NCI-H1105 (cell line): ENCODE measurements around the gene IFNG.
"Not testable (repeated sequence)": the region's sequence is repeated elsewhere in the genome, so short reads cannot be mapped to it uniquely, and the experiment has no call there.

ENCODE experiments used
- DNase-seq: peaks from one replicate; lab custom pipeline; 2025; lab: John Stamatoyannopoulos, UW

IFNG gene

DNA sequence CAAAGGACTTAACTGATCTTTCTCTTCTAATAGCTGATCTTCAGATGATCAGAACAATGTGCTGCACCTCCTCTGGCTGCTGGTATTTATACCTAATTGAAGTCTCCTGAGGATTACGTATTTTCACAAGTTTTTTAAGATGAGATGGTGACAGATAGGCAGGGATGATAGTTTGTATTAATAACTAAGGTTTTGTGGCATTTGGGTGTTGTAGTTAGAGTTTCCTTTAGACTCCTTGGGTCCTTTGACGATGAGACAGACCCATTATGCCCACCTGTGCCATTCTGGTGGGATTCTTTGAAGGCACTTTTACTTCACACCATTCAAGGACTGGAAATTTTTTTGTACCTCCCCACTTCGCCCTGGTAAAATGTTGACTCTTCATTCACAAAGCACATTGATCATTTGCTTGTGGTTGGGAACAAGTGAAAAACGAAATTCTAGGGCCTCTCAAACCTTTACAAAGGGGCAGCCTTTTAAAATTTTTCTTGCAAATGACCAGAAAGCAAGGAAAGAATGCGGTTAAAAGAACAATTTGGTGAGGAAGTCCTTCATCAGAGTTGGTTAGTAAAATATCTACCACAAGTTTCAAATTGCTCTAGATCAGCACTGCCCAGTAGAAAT lies at the start of gene IFNG:
Gene IFNG (minus strand): TSS at position 60 of the 624 bp plus-strand sequence. CDS start 125 bp downstream, outside the sequence.
- no peak for DNase-seq

DNA sequence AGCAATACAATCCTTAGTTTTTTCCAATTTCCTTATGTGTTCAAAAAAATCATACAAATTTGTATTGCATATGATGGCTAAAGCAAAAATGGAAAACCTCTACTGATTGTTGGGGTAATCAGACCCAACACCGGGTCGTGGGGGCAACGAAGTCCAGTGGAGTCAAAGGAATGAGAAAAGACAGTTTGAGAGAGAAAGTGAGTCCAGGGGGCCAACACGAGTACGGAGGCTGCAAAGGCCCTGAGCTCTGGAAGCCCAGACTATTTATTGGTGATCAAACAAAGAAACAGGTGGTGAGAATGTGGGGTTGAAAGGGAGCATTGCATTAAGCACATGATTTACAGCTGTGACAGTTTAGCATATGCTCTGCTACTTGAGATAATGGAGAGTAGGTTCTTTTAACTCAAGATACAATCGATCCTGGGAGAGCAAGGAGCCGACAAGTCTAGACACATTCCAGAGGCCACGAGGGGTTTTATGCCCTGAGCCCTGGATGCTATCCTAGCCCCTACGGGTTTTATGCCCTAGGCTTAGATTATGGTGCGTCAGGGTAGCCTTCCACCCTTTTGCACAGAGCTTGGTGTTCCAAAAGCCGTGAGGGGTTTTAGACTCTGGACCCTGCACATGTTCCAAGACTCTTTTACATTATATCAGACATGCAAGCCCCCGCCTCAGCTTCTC lies 49.6 kb upstream of the IFNG start:
- DNase-seq = peak; percentile 30

DNA sequence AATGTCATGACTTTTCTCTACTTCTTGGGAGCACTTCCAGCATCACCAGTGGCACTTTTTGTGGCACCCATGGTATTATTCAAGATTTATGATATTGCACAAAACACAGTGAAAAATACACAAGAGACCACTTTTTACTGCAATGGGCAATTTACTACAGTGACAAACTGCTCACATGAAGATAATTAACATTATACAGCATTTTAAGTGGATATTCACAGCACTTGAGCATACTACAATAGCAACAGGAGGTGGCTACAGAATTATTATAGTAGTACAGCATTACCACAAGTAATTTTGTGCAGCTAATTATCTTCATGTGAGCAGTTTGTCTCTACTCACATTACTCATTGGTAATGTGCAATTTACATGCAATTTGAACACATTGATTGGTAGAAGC lies 47.7 kb upstream of the IFNG start:
- peak; percentile 70 for DNase-seq

DNA sequence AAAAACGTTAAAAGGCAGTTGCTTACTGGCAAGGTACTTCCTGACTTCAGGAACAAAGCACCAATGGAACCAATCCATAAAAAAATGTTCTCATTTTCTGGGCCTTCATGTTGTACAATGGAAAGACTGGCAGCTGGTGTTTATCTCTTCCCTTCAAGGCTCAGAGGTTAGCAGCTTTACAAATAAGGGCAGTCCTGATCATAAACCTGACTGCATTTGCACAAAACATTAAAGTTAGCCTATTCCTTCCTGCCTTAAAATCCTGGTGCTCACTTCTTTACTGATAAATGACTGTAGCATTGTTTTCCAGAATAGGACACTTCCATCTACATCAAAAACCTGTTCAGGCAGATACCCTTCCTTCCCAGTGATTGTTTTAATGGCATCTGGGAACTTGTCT lies 46.9 kb upstream of the IFNG start:
- peak; percentile 18 for DNase-seq

DNA sequence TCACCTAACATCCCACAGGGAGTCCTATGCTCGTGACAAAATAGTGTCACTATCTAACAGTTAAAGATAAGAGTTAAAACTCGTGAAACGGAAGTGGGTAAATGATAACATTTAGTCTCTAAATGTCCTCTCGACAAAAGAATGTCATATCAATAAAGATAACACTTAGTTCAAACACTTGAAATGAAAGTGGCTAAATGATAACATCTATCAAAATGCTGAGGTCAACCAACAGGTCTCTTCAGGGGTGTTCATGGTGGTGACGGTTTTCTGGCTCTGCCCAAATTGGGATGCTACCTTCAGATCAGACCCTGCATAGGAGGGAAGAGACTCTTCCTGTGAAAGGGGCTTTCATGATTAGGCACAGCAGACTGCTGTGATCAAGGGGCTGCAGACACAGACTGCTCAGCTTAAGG lies 43.9 kb upstream of the IFNG start:
- no peak for DNase-seq

DNA sequence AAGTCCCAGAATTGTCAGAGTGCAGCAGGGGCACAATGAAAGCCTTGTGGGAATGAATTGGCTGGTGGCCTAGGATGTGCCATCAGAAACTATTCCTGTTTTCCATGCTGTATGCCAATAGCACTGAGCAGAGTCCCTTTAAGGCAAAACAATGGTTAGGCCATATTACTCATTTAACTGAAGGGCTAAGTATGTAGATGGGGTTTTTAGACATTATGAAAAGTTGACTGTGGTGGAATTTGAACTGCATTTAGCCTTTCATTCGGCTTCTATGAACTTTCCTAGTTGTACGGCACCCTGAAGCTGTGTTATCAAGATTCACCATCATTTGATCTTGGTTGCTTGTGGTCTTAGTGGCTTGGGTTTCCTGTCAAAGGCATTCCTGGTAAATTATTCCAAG lies 41.3 kb upstream of the IFNG start:
- DNase-seq = no peak

DNA sequence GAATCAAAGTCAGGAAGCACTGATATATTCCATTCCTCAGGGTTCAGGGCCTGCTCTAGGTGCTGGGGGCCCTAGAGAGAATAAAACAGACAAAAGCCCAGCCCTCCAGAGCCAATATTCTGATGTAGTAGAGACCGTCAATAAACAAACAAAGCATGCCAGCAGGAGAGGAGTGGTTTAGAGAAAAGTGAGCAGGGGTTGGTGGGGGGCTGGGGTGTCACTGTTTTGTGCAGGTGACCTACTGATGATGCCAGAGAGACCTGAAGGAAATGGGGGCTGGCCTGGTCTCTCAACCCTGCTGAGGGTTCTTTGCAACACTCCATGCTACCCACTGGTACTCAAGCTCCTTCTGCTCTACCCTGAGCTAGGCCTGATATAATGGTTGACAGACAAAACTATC lies 39.6 kb upstream of the IFNG start:
- no peak for DNase-seq

DNA sequence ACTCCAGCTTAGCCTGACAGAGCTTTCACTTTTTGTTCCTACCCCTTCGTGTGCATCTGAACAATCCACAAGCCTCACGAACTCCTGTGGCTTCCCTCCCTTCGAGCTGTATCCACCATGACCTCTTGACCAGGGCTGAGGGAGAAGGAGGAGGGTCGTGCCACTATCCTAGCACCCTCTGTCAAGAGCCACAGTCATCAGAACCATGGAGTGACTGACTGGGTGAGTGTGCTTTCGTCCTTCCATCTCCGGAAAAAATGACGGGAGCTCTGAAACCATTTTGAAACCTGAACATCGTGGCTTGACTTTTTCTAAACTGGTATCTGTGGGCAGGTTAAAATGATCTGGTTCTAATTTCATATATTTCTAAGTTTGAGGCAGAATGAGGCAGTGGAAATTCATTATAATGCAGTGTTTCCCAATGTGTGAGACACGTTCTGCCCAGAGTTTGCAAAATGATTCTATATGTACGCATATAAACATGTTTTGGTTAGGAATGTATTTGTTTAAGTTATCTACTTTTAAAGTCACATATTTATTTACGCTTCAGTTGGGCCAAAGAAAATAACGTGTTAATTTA lies 39.1 kb upstream of the IFNG start:
- no peak for DNase-seq

DNA sequence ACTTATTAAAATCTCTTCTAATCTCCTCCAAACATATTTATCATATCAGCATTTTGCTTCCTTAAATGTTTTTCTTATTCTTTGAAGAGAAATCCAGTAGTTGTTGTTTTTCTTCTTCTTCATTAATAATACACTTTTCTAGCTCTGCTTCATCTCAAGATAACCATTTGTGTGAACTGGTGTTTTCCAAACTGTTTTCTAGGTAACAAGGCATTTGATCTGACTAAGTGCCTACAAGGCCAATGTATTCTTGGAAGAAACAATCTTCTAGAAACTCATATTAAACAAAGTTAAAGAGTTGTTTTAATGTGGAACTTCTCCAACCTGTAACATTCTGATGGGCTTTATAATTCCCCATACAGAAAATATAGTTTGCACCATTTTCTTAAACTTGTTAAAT lies 30.8 kb upstream of the IFNG start:
- DNase-seq = no peak

DNA sequence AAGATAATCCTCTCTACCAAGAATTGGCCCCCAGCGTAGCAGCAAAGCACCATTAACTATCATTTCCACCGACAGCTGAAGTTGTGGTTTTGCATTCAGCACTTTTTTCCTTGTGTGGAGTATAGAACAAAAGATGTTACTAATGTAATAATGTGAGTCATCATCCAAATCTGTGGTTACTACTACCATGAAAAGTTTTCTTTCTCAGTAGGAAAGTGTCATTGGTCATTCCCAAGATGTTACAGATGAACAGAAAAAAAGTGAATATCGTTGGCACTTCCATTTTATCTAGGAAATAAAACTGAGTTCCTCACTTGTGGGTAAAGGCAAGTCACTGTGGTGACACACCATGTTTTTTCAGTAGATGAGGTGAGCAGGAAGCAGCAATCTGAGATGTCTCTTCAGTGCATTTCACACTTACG lies 30.3 kb upstream of the IFNG start:
- no peak for DNase-seq

DNA sequence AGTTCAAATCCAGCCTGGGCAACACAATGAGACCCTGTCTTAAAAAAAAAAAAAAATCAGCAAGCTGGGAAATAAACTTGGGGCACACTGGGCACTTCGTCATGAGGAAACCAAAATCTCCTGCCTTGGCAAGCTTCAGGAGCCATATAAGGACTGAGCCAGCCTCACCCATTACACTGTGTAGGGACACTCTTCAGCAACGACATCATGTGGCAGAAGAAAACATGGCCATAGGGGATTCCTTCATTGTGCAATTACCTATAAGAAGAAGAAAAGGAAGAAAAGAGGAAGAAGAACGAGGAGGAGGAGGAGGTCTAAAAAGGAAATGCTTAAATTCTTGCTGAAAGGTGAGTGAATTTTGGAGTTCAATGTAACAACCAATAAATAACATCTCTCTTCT lies 26.1 kb upstream of the IFNG start:
- DNase-seq = no peak

DNA sequence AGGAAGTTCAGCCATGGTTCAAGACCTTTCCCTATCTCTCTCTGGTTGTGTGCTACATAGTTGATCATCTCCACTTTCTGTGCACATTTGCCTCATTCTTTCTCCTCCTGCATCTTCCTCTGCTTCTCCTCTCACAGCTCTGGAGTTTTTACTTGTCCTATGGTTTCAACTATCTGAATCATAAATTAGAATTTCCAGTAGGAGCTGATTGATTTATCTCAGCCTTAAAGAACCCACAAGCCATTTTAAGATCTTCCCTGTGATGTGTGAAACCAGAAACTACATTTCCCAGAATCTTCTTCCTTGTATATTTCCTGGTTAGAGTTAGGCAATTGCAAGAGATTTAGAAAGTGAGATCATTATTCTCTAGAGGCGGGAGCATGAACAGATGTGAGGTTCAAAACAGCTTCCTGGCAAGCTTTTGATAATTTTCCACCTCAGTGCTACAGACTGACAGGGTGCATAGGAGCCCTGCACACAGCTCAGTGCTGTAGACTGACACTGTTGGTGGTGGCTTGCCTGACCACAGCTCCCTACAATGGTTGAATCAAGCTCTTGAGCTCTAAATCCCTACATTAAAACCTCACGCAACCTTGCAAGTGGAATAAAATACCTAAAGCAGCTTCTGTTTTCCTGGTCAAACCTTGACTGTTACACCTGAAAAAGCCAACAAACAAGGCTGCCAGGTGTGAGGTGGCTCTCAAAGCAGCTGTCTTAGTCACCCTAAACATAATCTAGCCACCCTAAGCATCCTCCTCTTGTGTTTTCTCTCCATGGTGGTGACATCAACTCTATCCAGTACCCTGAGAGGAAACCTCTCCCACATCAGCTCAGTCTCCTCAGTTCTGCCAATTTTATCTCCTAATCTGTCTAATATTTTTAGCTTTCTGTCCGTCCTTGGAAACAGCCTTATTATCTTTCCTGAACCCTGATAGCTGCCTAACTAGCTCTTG lies 21.5 kb upstream of the IFNG start:
- no peak for DNase-seq

DNA sequence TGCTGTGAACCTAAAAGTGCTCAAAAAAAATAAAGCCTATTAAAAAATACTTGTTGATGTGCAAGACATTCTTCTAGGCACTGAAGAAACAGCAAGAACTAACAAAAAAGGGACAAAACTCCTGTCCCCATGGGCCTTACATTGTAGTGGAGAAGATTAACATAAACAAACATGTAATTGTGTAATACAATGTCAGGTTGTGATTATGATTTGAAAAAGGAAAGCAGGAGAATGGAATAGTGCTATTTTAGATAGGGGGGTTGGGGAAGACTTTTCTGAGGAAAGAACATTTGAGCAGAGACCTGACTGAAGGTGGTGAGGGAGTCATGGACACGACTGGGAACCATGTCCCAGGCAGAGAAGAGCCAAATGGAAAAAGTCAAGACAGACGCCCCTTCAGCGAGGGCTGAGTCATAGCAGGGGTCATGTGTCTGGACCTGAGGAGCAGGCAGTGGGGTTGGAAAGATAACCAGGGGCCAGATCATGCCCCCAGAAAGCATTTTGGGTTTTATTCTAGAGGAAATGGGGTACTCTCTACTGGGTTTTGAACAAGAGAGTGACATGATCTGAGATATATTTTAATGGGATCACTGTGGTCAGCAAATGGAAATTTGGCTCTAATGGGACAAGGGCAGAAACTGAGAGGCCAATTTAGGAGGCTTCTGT lies 19.4 kb upstream of the IFNG start:
- DNase-seq = no peak

DNA sequence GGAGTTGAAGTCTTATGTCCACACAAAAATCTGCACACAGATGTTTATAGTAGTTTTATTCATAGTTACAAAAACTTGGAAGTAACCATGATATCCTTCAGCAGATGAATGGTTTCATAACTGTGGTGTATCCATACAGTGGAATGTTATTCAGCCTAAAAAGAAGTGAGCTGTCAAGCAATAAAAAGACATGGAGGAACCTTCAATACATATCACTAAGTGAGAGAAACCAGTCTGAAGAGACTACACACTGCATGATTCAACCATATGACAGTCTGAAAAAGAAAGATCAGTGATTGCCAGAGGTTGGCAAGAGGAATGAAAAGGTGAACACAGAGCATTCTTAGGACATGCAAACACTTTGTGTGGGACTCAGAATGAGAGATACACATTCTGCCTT lies 18.6 kb upstream of the IFNG start:
- no peak for DNase-seq

DNA sequence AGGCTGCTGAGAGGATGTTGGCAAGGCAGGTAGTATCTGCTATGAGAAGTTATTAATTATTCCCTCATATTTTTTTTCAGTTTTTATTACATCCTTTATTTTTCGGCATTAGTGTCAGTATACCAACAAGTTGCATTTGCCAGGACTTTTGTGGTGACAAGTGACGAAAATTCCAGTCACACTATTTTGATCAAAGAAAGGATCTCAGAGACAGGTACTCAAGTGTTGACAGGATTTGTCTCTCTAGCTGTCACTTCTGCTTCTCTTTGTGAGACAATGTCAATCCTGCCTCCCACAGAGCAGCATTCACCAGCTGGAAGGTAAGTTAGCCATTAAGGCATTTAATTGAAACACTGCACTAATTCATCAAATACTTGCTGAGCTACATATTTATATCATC lies 18.0 kb upstream of the IFNG start:
- no peak for DNase-seq

DNA sequence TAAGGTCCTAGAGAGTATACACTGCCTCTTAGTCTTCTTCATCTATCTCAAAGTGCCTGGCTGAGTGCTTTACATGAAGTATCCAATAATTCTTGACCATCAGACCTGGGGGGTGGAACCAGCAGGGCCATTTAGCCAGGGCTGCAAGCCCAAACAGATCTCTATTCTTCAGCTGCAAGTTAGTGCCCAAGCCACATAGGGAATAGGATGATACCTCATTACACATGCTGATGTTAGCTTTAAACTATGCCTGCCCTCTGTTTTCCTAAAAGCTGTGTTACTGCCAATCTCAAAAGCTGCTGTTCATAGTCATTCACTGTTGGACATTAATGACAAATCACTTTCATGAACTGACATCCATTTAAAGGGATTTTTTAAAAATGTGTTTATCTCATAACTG lies 16.7 kb upstream of the IFNG start:
- no peak for DNase-seq

DNA sequence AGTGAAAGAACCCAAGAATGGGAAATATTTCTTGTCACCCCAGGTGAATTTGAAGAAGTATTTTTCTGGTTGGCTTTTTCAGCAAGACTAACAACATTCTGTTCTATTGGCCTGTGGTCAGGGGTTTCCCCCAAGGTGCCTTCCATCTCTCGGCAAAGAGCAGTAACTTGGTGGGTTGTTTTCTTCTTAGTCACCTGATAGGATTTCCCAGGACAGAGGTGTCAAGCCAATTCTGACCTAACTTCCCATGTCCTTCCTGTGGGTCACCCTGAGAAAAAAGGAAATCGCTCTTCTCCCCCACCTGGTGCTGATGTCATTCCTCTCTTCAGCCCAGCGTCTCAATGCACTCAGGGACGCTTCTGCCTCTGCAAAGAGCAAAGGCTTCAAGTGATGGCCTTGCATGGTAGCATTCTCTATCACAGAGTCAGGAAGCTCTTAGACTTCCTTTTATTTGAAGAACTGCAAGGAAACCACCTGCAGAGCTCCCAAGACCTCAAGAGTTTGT lies 16.1 kb upstream of the IFNG start:
- DNase-seq = no peak

DNA sequence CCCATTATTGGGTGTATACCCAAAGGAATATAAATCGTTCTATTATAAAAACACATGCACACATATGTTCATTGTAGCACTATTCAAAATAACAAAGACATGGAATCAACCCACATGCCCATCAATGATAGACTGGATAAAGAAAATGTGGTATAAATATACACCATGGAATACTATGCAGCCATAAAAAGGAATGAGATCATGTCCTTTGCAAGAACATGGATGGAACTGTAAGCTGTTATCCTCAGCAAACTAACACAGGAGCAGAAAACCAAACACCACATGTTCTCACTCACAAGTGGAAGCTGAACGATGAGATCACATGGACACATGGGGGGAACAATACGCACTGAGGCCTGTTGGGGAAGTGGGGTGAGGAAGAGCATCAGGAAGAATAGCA lies 15.2 kb upstream of the IFNG start:
- not testable (repeated sequence) for DNase-seq

DNA sequence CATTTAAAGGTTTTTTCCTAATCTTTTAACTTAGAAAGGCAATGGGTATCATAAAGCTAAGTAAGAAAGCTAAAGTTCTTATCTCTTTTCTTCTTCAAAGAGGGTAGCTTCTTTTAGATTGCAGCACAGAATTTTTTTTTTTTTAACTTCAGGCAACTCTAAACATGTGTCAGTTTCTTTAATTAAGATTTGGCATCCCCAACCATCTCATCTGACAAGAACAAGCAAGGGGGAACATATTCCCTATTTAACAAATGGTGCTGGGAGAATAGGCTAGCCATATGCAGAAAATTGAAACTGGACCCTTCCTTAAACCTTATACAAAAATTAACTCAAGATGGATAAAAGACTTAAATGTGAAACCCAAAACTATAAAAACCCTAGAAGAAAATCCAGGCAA lies 14.3 kb upstream of the IFNG start:
- DNase-seq = no peak

DNA sequence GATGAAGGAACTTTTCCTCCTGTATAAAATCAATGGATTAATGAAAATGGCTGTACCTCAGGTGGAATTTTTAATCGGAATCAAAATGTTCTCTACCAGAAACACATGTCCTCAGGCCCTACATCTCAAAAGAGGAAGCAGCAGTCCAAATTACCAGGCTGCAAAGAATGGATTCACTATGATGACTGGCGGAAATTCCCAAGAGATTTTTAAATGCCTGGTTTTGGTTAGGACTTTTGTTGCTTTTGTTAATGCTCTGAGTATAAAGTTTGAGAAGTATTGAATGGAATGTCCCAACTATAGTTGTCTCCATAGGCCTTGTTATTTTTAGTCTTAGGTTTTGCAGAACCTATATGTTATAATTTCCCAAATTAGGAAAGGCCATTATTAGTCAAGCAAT lies 11.2 kb upstream of the IFNG start:
- no peak for DNase-seq

DNA sequence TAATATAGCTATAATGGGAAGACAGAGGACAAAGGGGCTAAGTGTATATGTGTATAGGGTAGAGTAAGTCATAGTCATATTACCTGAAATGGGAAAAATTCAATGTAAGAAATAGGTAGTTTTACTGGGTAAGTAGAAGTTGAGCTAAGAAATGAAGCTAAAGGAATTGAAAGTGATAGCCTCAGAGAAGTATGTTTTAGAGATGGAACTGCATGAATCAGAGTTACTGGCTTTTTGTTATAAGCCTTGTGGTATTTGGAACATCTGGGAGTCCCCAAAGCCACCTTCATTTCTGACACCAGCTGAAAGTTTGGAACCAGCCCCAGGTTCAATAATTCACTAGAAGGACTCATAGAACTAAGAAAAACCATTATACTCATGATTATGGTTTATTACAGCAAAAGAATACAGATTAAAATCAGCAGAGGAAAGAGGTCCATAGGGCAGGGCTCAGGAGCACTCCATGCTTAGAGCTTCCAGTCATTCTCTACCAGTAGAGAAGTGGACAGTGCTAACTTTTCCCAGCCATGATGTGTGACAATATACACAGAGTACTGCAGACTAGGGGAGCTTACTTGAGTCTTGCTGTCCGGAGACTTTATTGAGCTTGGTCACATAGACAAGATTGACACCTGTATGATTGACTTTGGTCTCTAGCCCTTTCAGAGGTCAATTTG lies 9.8 kb upstream of the IFNG start:
- no peak for DNase-seq
